Gastrocnemius medialis (tissue), 4 donors: ENCODE data around the gene COL9A3. TPM values are rescaled to one million over a fixed set of nuclear protein-coding genes. Genes with fewer than 3 reads are reported as not detected.

Experiments used
- ATAC-seq, 2 donors: fragments of 150-250 bp; one replicate each; pipeline ENCODE4 v1.9.1; 2016
- DNase-seq, 2 donors: peaks; one replicate each; pipeline ENCODE4 v3.0.0-alpha.2; 2019
- H3K27ac ChIP-seq, 4 donors: fragments of 200-600 bp; sonication (generic); 1 replicate in 1 of 4; 2 replicates in 3 of 4; pipeline ENCODE4 v1.5.1; 2016 to 2018; ENCODE audit warnings: mild to moderate bottlenecking in 2 of 4, moderate library complexity in 1 of 4
- H3K27me3 ChIP-seq, 3 donors: fragments of 200-600 bp; sonication (generic) in 2 of 3; 1 replicate in 1 of 3; 2 replicates in 2 of 3; pipeline versions ENCODE4 v1.5.1 to v1.6.0; 2016 to 2019; ENCODE audit warnings: mild to moderate bottlenecking in 1 of 3, moderate library complexity in 1 of 3
- H3K36me3 ChIP-seq, 2 donors: fragments of 200-600 bp; sonication (generic) in 1 of 2; one replicate each; pipeline ENCODE4 v1.5.1; 2017 to 2018
- H3K4me1 ChIP-seq, 2 donors: fragments of 200-600 bp; sonication (generic) in 1 of 2; one replicate each; pipeline ENCODE4 v1.5.1; 2016 to 2017; ENCODE audit warnings: mild to moderate bottlenecking in 2 of 2
- H3K4me3 ChIP-seq, 4 donors: fragments of 200-600 bp; sonication (generic) in 3 of 4; 1 replicate in 1 of 4; 2 replicates in 3 of 4; pipeline ENCODE4 v1.5.1; 2016 to 2019; ENCODE audit warnings: mild to moderate bottlenecking in 2 of 4
- H3K9me3 ChIP-seq, 3 donors: fragments of 200-600 bp; sonication (generic) in 2 of 3; 1 replicate in 1 of 3; 2 replicates in 2 of 3; pipeline ENCODE4 v1.5.1; 2016 to 2019
- POLR2A ChIP-seq, 2 donors: fragments of 450-650 bp; IDR thresholded peaks; one replicate each; pipeline ENCODE4 v1.6.1; 2017; ENCODE audit warnings: antibody characterized with exemption in 2 of 2, mild to moderate bottlenecking in 2 of 2, moderate library complexity in 2 of 2
- in situ Hi-C, 4 donors: fragments of 200-750 bp; cut with MboI; loops; one replicate each; pipeline versions ENCODE4 v1.15.0 to v1.8.0; 2017; ENCODE audit warnings: low sequenced_read_pairs in 4 of 4
- intact Hi-C: fragments of 100-400 bp; cut with DNase I; formaldehyde crosslinking; loops from one replicate; pipeline ENCODE4 v1.15.1; 2023; ENCODE audit warnings: low total_unique reads
- total RNA-seq, 4 donors: library from RNA; depleted of rRNA; stranded (reverse); fragments of >200 nt; gene quantifications; one replicate each; pipeline versions ENCODE4 v1.1.0 to v1.2.3, GENCODE V29; 2016
- TF ChIP-seq, protein P1 (sequence below), 5 experiments: fragments of 450-650 bp in 3 of 5; fragments of 200-600 bp in 2 of 5; sonication (generic) in 2 of 5; IDR thresholded peaks in 4 of 5; conservative IDR thresholded peaks in 1 of 5; 1 replicate in 4 of 5; 2 replicates in 1 of 5; pipeline ENCODE4 v1.5.1; 2016 to 2019; ENCODE audit warnings: antibody characterized with exemption in 5 of 5, mild to moderate bottlenecking in 3 of 5, moderate library complexity in 3 of 5

COL9A3 gene
- total RNA-seq, 4 donors from 2014 or later = 0.41 to 4.1 (median 1.6) TPM

DNA sequence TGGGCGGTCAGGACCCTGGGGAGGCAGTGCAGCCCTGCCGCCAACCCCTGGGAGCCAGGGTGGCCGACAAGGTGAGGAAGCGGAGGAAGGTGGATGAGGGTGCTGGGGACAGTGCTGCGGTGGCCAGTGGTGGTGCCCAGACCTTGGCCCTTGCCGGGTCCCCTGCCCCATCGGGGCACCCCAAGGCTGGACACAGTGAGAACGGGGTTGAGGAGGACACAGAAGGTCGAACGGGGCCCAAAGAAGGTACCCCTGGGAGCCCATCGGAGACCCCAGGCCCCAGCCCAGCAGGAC lies 4.0 kb upstream of the COL9A3 start:
- Histone ChIP-seq H3K4me3 (no peak overlapping the region), H3K9me3 (no peaks in the 10 kb centered on the region), H3K27ac (no peak overlapping the region), H3K36me3 (peaks cover 0 to 44% of the 10 kb centered on the region in 2 donors), H3K4me1 (peaks cover 2 to 7% of the 10 kb centered on the region in 2 donors), H3K27me3 (peaks cover 26 to 34% (median 31%) of the 10 kb centered on the region in 3 donors)
- DNase-seq = no peak
- TF ChIP-seq, protein P1, sequence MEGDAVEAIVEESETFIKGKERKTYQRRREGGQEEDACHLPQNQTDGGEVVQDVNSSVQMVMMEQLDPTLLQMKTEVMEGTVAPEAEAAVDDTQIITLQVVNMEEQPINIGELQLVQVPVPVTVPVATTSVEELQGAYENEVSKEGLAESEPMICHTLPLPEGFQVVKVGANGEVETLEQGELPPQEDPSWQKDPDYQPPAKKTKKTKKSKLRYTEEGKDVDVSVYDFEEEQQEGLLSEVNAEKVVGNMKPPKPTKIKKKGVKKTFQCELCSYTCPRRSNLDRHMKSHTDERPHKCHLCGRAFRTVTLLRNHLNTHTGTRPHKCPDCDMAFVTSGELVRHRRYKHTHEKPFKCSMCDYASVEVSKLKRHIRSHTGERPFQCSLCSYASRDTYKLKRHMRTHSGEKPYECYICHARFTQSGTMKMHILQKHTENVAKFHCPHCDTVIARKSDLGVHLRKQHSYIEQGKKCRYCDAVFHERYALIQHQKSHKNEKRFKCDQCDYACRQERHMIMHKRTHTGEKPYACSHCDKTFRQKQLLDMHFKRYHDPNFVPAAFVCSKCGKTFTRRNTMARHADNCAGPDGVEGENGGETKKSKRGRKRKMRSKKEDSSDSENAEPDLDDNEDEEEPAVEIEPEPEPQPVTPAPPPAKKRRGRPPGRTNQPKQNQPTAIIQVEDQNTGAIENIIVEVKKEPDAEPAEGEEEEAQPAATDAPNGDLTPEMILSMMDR (IDR thresholded peaks at IDR 0.05 in 4 of 5, conservative IDR thresholded peaks at IDR 0.05 in 1 of 5) = no peak
- TF ChIP-seq POLR2A (IDR thresholded peaks at IDR 0.05) = no peak
- ATAC-seq = no peak
- intact Hi-C loops (no loop called here), in situ Hi-C loops (no loop called here)

DNA sequence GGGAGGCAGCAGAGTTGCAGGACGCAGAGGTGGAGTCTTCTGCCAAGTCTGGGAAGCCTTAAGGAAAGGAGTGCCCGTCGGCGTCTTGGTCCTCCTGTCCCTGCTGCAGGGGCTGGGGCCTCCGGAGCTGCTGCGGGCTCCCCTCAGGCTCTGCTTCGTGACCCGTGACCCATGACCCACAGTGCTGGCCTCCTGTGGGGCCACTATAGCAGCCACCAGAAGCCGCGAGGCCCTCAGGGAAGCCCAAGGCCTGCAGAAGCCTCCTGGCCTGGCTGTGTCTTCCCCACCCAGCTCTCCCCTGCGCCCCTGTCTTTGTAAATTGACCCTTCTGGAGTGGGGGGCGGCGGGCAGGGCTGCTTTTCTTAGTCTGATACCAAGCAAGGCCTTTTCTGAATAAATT lies 3.3 kb upstream of the COL9A3 start:
- ATAC-seq (no peak), DNase-seq (no peak)
- peaks cover 0 to 37% of the 10 kb centered on the region in 2 donors for H3K36me3 ChIP-seq
- no peaks in the 10 kb centered on the region for H3K9me3 ChIP-seq
- TF ChIP-seq, protein P1 (IDR thresholded peaks at IDR 0.05 in 4 of 5, conservative IDR thresholded peaks at IDR 0.05 in 1 of 5) = no peak
- TF ChIP-seq POLR2A (IDR thresholded peaks at IDR 0.05) = no peak
- peaks cover 34 to 41% (median 38%) of the 10 kb centered on the region in 3 donors for H3K27me3 ChIP-seq
- intact Hi-C loops (no loop called here), in situ Hi-C loops (no loop called here)
- H3K27ac ChIP-seq = no peak overlapping the region
- H3K4me3 ChIP-seq = no peak overlapping the region
- H3K4me1 ChIP-seq = peaks cover 6 to 9% of the 10 kb centered on the region in 2 donors

DNA sequence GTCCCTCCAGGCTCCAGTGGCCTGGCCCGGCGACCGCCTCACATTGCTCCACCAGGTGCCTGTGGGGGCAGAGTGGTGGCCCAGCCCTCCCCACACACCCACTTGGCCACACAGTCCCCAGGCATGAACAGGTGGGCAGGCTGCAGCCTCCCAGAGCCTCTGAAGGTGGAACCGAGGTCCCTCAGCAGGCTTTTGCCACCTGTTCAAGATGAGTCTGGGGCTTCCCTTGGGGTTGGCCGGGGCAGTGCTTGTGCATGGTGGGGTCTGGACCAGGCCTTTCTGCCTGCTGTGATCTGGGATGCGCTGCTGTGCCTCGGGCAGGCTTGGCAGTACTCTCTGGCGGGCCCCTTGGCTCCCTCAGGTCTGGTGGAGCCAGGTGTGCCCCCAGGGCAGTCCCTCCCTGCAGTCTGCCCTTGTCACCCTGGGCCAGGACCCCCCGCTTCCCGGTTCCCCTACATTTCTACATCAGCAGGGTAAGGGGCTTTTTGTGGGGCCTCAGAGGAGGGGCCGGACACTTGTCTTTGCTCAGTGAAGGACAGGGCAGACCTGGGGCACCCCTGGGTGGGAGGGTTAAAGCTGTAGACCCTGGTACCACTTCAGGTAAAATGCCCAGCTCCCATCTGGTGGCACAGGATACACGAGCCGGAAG lies 2.7 kb upstream of the COL9A3 start:
- ATAC-seq (no peak), DNase-seq (no peak)
- intact Hi-C loops (no loop called here), in situ Hi-C loops (no loop called here)
- H3K4me1 ChIP-seq = peaks cover 10 to 15% of the 10 kb centered on the region in 2 donors
- H3K4me3 ChIP-seq = no peak overlapping the region
- peaks cover 0 to 33% of the 10 kb centered on the region in 2 donors for H3K36me3 ChIP-seq
- H3K27ac ChIP-seq = no peak overlapping the region
- peaks cover 40 to 47% (median 44%) of the 10 kb centered on the region in 3 donors for H3K27me3 ChIP-seq
- TF ChIP-seq POLR2A (IDR thresholded peaks at IDR 0.05) = no peak
- TF ChIP-seq, protein P1 (IDR thresholded peaks at IDR 0.05 in 4 of 5, conservative IDR thresholded peaks at IDR 0.05 in 1 of 5) = no peak
- no peaks in the 10 kb centered on the region for H3K9me3 ChIP-seq

DNA sequence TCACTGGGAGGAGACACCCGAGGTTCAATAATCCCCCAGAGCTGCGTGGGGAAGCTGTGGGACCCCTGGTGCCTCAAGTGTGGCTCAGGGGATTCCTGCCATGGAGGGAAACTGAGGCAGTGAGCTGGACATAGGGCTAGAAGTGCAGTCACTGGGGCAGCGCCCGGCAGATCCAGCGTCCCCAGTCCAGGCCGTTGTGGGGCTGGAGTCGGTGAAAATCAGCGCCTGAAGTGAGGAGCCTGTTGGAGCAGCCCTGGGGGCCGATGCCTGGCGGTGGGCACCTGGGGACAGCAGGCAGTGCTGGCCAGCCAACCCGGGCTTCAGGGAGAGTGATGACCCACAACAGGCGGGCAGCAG lies 2.2 kb upstream of the COL9A3 start:
- H3K36me3 ChIP-seq = peaks cover 0 to 28% of the 10 kb centered on the region in 2 donors
- ATAC-seq = no peak
- H3K4me3 ChIP-seq = no peak overlapping the region
- TF ChIP-seq, protein P1 (IDR thresholded peaks at IDR 0.05 in 4 of 5, conservative IDR thresholded peaks at IDR 0.05 in 1 of 5) = no peak
- no peak for TF ChIP-seq POLR2A (IDR thresholded peaks at IDR 0.05)
- intact Hi-C loops = no loop called here
- no peak for DNase-seq
- peaks cover 44 to 52% (median 48%) of the 10 kb centered on the region in 3 donors for H3K27me3 ChIP-seq
- H3K4me1 ChIP-seq = peaks cover 14 to 20% of the 10 kb centered on the region in 2 donors
- H3K9me3 ChIP-seq = no peaks in the 10 kb centered on the region
- in situ Hi-C loops = no loop called here
- H3K27ac ChIP-seq = no peak overlapping the region
